Ishikawa (cell line): ENCODE data around the gene TM9SF1.

Experiments used
- CEBPB ChIP-seq: IDR thresholded peaks from 2 replicates; pipeline ENCODE4 v1.6.1; 2012
- CREB1 ChIP-seq: IDR thresholded peaks from 2 replicates; pipeline ENCODE4 v1.6.1; 2012; ENCODE audit warnings: low read depth
- EGR1 ChIP-seq: IDR thresholded peaks from 2 replicates; pipeline ENCODE4 v1.6.1; 2012
- EP300 ChIP-seq: IDR thresholded peaks from 2 replicates; pipeline ENCODE4 v1.6.1; 2012; ENCODE audit warnings: borderline replicate concordance
- FOXM1 ChIP-seq: IDR thresholded peaks from 2 replicates; pipeline ENCODE4 v1.6.1; 2012; ENCODE audit warnings: low read depth, borderline replicate concordance
- NFIC ChIP-seq: IDR thresholded peaks from 2 replicates; pipeline ENCODE4 v1.6.1; 2012
- RAD21 ChIP-seq: IDR thresholded peaks from 2 replicates; pipeline ENCODE4 v1.6.1; 2012; ENCODE audit warnings: low read depth
- TAF1 ChIP-seq: IDR thresholded peaks from 2 replicates; pipeline ENCODE4 v1.6.1; 2012; ENCODE audit warnings: low read depth, mild to moderate bottlenecking
- TCF12 ChIP-seq: IDR thresholded peaks from 2 replicates; pipeline ENCODE4 v1.6.1; 2012; ENCODE audit warnings: low read depth
- TEAD4 ChIP-seq: IDR thresholded peaks from 2 replicates; pipeline ENCODE4 v1.6.1; 2012
- YY1 ChIP-seq: IDR thresholded peaks from 2 replicates; pipeline ENCODE4 v1.6.1; 2012; ENCODE audit warnings: low read depth
- ZBTB7A ChIP-seq: IDR thresholded peaks from 2 replicates; pipeline ENCODE4 v1.6.1; 2012; ENCODE audit warnings: low read depth
- TF ChIP-seq, protein P1 (sequence below): IDR thresholded peaks from 2 replicates; pipeline ENCODE4 v1.6.1; 2012; ENCODE audit warnings: low read depth, mild to moderate bottlenecking
- TF ChIP-seq, protein P2 (sequence below): IDR thresholded peaks from 2 replicates; pipeline ENCODE4 v1.6.1; 2012
- TF ChIP-seq, protein P3 (sequence below): IDR thresholded peaks from 2 replicates; pipeline ENCODE4 v1.6.1; 2012

Gene TM9SF1

DNA sequence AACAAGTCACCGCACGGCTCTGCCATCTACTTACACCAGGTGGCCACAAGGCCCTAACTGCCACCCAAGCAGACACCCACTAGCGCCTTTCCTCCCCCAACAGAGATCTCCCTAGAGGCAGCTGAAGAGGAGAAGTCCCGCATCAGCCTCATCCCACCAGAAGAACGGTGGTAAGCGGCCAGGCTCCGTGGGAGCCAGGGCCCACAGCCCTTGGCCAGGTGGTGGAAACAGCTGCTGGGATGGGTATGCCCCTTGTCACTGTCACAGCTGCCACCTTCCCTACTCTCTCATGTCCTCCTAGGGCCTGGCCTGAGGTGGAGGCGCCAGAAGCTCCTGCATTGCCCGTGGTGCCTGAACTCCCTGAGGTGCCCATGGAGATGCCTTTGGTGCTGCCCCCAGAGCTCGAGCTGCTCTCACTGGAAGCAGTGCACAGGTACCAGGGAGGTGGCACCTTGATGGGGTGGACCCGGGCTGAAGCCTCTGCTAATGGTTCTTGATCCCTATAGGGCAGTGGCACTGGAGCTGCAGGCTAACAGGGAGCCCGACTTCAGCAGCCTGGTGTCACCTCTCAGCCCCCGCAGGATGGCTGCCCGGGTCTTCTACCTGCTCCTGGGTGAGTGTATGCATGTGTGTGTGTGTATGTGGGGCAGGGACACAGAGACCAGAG lies 15.8 kb downstream of the TM9SF1 start:
- TF ChIP-seq CREB1 (no peak), YY1 (no peak), FOXM1 (no peak), TCF12 (no peak), RAD21 (no peak), CEBPB (no peak), NFIC (no peak), EGR1 (no peak)
- TF ChIP-seq, protein P1, sequence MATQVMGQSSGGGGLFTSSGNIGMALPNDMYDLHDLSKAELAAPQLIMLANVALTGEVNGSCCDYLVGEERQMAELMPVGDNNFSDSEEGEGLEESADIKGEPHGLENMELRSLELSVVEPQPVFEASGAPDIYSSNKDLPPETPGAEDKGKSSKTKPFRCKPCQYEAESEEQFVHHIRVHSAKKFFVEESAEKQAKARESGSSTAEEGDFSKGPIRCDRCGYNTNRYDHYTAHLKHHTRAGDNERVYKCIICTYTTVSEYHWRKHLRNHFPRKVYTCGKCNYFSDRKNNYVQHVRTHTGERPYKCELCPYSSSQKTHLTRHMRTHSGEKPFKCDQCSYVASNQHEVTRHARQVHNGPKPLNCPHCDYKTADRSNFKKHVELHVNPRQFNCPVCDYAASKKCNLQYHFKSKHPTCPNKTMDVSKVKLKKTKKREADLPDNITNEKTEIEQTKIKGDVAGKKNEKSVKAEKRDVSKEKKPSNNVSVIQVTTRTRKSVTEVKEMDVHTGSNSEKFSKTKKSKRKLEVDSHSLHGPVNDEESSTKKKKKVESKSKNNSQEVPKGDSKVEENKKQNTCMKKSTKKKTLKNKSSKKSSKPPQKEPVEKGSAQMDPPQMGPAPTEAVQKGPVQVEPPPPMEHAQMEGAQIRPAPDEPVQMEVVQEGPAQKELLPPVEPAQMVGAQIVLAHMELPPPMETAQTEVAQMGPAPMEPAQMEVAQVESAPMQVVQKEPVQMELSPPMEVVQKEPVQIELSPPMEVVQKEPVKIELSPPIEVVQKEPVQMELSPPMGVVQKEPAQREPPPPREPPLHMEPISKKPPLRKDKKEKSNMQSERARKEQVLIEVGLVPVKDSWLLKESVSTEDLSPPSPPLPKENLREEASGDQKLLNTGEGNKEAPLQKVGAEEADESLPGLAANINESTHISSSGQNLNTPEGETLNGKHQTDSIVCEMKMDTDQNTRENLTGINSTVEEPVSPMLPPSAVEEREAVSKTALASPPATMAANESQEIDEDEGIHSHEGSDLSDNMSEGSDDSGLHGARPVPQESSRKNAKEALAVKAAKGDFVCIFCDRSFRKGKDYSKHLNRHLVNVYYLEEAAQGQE, result no peak

DNA sequence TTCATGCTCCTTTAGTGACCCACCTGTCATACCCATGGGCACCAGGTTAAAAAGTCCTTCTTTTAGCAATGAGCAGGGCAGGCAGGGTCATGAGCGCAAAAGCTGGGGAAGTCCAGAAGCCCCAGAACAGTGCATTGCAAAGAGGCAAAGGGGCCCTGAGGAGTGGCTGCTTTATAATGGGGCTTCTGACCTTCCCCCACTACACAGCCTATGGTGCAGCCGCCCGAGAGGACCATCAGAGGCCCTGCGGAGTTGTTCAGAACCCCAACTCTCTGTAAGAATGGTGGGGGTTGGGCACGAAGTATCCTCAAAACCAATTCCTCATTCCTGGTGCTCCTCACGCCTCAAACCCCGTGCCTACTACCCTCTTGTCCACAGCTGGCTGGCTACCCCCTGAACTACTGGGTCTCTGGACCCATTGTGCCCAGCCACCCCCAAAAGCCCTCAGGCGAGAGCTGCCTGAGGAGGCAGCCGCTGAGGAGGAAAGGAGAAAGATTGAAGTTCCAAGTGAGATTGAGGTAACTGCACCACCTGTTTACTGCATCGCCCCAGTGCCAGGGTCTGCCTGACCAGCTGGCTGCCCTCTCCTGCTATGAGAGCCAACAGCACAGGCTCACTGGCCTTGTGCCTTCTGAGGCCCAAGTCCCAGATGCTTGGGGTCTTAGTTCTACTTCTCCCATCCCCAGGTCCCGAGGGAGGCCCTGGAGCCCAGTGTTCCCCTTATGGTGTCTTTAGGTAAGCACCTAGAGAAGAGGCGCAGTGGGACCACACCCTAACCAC lies 16.7 kb downstream of the TM9SF1 start:
- TF ChIP-seq EP300 (no peak), CREB1 (no peak), TCF12 (no peak), TEAD4 (no peak), CEBPB (no peak), FOXM1 (no peak), ZBTB7A (no peak), YY1 (no peak)
- TF ChIP-seq, protein P1, result no peak

DNA sequence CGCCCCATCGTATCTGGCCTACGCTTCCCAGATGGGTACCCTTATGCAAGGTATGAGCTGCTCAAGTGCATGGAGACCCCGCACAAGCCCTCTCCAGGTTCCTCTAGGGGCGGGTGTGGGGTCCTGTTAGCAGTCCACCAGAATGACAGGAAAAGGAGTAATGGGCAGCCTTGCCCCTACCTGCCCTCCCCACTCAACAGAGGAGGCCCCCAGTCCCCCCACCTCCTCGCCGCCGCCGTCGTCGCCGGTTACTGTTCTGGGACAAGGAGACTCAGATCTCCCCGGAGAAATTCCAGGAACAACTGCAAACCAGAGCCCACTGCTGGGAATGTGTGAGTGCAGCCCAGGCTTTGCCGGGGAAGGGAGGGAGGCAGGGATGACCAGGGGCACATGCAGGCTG lies 17.4 kb downstream of the TM9SF1 start:
- TF ChIP-seq TEAD4 (no peak), FOXM1 (no peak), ZBTB7A (no peak), EGR1 (no peak), EP300 (no peak), CREB1 (no peak), RAD21 (no peak), TCF12 (no peak), NFIC (no peak), CEBPB (no peak), TAF1 (no peak)
- TF ChIP-seq, protein P2, sequence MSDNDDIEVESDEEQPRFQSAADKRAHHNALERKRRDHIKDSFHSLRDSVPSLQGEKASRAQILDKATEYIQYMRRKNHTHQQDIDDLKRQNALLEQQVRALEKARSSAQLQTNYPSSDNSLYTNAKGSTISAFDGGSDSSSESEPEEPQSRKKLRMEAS, result no peak
- TF ChIP-seq, protein P1, result no peak
- TF ChIP-seq, protein P3, sequence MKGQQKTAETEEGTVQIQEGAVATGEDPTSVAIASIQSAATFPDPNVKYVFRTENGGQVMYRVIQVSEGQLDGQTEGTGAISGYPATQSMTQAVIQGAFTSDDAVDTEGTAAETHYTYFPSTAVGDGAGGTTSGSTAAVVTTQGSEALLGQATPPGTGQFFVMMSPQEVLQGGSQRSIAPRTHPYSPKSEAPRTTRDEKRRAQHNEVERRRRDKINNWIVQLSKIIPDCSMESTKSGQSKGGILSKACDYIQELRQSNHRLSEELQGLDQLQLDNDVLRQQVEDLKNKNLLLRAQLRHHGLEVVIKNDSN, result no peak

DNA sequence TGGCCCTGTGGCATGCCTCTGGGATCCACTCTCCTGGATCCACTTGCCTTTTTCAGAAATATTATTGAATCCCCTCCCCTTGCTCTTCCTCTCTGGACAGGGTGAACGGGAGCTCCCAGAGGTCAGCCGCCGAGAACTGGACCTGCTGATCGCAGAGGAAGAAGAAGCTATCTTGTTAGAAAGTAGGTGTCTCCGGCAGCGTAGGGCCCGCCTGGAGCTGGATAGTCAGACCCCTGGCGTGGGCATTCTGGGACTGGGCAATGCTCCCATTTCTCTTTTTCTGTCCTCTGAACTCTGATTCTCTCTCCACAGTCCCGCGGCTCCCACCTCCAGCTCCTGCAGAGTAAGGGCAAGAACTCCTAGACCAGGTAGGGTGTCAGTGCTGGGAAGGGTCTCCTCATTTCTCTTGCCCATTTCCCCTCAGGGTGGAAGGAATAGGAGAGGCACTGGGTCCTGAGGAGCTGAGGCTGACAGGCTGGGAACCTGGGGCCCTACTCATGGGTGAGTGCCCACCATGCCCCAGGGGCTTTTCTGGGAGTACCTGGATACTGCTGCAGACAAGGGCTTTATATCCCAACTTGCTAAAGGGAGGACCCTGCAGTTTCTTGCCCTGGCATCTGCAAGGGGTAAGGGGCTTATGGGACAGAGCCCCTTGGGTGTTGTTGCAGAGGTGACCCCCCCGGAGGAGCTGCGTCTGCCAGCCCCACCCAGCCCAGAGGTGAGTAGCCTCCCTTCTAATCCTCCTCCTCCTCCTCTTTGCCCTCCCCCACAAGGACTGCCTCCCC lies 18.0 kb downstream of the TM9SF1 start:
- TF ChIP-seq, protein P3, result no peak
- no peak for TF ChIP-seq CEBPB
- no peak for TF ChIP-seq FOXM1
- TF ChIP-seq, protein P1, result no peak
- no peak for TF ChIP-seq YY1
- no peak for TF ChIP-seq NFIC
- TF ChIP-seq, protein P2, result no peak
- TF ChIP-seq ZBTB7A, result no peak
- TF ChIP-seq RAD21, result no peak
- no peak for TF ChIP-seq TCF12
- no peak for TF ChIP-seq TAF1
